Peyer's patch (tissue), 4 donors: ENCODE measurements around the gene STK32B.

Experiments
- POLR2A ChIP-seq, 2 donors: fragments of 450-650 bp; IDR thresholded peaks; one replicate each; pipeline ENCODE4 v1.5.1; 2017; ENCODE audit warnings: antibody characterized with exemption in 2 of 2, mild to moderate bottlenecking in 2 of 2, moderate library complexity in 2 of 2
- TF ChIP-seq, protein P1 (sequence below), 6 experiments: fragments of 450-650 bp in 4 of 6; fragments of 200-600 bp in 2 of 6; sonication (generic) in 1 of 6; IDR thresholded peaks; one replicate each; pipeline ENCODE4 v1.5.1; 2017 to 2019; ENCODE audit warnings: antibody characterized with exemption in 6 of 6, mild to moderate bottlenecking in 3 of 6, moderate library complexity in 1 of 6

DNA sequence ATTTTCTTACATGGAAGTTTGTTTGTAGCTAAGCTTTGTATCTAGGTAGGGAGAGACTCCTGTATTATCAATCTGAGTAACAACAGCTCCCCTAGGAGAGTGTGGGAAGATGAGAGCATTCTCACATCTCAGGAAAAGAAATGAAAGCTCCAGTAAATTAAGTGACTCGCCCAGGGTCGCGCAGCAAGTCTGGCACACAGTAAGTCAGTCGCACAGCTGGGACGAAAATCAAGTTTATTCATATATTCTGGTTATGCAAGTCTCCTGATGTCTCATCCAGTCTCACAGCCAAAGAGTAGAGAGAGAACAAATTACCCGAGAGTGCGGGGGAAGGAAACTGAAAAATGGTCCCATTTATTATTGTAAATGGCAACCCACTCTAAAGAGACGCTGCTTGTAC lies 216.1 kb downstream of the STK32B start:
- TF ChIP-seq, protein P1, sequence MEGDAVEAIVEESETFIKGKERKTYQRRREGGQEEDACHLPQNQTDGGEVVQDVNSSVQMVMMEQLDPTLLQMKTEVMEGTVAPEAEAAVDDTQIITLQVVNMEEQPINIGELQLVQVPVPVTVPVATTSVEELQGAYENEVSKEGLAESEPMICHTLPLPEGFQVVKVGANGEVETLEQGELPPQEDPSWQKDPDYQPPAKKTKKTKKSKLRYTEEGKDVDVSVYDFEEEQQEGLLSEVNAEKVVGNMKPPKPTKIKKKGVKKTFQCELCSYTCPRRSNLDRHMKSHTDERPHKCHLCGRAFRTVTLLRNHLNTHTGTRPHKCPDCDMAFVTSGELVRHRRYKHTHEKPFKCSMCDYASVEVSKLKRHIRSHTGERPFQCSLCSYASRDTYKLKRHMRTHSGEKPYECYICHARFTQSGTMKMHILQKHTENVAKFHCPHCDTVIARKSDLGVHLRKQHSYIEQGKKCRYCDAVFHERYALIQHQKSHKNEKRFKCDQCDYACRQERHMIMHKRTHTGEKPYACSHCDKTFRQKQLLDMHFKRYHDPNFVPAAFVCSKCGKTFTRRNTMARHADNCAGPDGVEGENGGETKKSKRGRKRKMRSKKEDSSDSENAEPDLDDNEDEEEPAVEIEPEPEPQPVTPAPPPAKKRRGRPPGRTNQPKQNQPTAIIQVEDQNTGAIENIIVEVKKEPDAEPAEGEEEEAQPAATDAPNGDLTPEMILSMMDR (IDR thresholded peaks at IDR 0.05) = no peak
- no peak for TF ChIP-seq POLR2A (IDR thresholded peaks at IDR 0.05)
